IMR-90 (cell line): Measurements from ENCODE around the gene UNC50. TPM values are rescaled to one million over a fixed set of nuclear protein-coding genes. Genes with fewer than 3 reads are reported as not detected.

Experiments used
- ATAC-seq: fragments of 200-7000 bp; cut with Tn5 transposase; 2 replicates; pipeline ENCODE4 v1.9.1; 2020; ENCODE audit warnings: low read depth, mild to moderate bottlenecking, moderate library complexity
- BruUV-seq: library from RNA; stranded (reverse); fragments of 400-500 nt; replicated peaks from 2 replicates; lab custom pipeline; 2021; lab: Mats Ljungman, UMichigan
- CTCF ChIA-PET: fragments of 300-600 bp; formaldehyde crosslinking; extraction: SDS; loops from one replicate; lab custom pipeline; 2021; ENCODE audit warnings: antibody characterized with exemption; lab: Yijun Ruan, JAX
- POLR2A ChIA-PET: fragments of 300-600 bp; sonication (Branson Sonifier 250); formaldehyde crosslinking; loops from one replicate; lab custom pipeline; 2022; ENCODE audit warnings: antibody characterized with exemption; ENCODE audit not compliant: unreplicated experiment; lab: Charles Lee
- DNase-seq: peaks from one replicate; pipeline ENCODE4 v3.0.0; 2013
- H2AFZ ChIP-seq: replicated peaks from 2 replicates; pipeline ENCODE3; 2013; ENCODE audit warnings: low read length, mild to moderate bottlenecking; ENCODE audit not compliant: poor library complexity
- H2AK5ac ChIP-seq: 2 replicates; pipeline ENCODE4 v1.6.1; 2013; ENCODE audit warnings: low read depth, low read length, inconsistent platforms
- H2AK9ac ChIP-seq: replicated peaks from 2 replicates; pipeline ENCODE3; 2013; ENCODE audit warnings: mild to moderate bottlenecking, low read depth, low read length, moderate library complexity; ENCODE audit not compliant: poor library complexity
- H2BK120ac ChIP-seq: 2 replicates; pipeline ENCODE4 v1.6.1; 2013; ENCODE audit warnings: low read depth, low read length, inconsistent platforms
- H2BK15ac ChIP-seq: 3 replicates; pipeline ENCODE4 v1.6.1; 2013; ENCODE audit warnings: low read depth, low read length, inconsistent platforms
- H2BK20ac ChIP-seq: 2 replicates; pipeline ENCODE4 v1.6.1; 2013; ENCODE audit warnings: low read depth, mild to moderate bottlenecking, inconsistent platforms, low read length, moderate library complexity
- H2BK5ac ChIP-seq: 2 replicates; pipeline ENCODE4 v1.6.1; 2013; ENCODE audit warnings: mild to moderate bottlenecking, low read depth, low read length, inconsistent platforms; ENCODE audit not compliant: poor library complexity, severe bottlenecking
- H3K14ac ChIP-seq: replicated peaks from 2 replicates; pipeline ENCODE4 v1.6.1; 2013; ENCODE audit warnings: low read depth, low read length, inconsistent platforms
- H3K18ac ChIP-seq: 2 replicates; pipeline ENCODE4 v1.6.1; 2013; ENCODE audit warnings: low read depth, low read length, control low read depth
- H3K23ac ChIP-seq: 2 replicates; pipeline ENCODE4 v1.6.1; 2013; ENCODE audit warnings: low read depth, low read length, inconsistent platforms
- H3K27ac ChIP-seq: 2 replicates; pipeline ENCODE4 v1.5.1; 2013; ENCODE audit warnings: mild to moderate bottlenecking, control low read depth, low read length; ENCODE audit not compliant: insufficient read depth
- H3K27me3 ChIP-seq: 2 replicates; pipeline ENCODE4 v1.6.1; 2013; ENCODE audit warnings: low read length; ENCODE audit not compliant: control insufficient read depth, insufficient read depth
- H3K36me3 ChIP-seq: 2 replicates; pipeline ENCODE4 v1.6.1; 2013; ENCODE audit warnings: low read length, mixed read lengths; ENCODE audit not compliant: control insufficient read depth, insufficient read depth
- H3K4ac ChIP-seq: 2 replicates; pipeline ENCODE4 v1.6.1; 2013; ENCODE audit warnings: low read depth, low read length, inconsistent platforms
- H3K4me1 ChIP-seq: 2 replicates; pipeline ENCODE4 v1.6.1; 2013; ENCODE audit warnings: low read length, mixed read lengths; ENCODE audit not compliant: control insufficient read depth, insufficient read depth
- H3K4me2 ChIP-seq: 2 replicates; pipeline ENCODE4 v1.6.1; 2013; ENCODE audit warnings: low read depth, mild to moderate bottlenecking, control low read depth, low read length, moderate library complexity
- H3K4me3 ChIP-seq: 2 replicates; pipeline ENCODE4 v1.5.1; 2013; ENCODE audit warnings: low read depth, mild to moderate bottlenecking, control low read depth, low read length, moderate library complexity; ENCODE audit not compliant: insufficient read depth
- H3K56ac ChIP-seq: 2 replicates; pipeline ENCODE4 v1.6.1; 2013; ENCODE audit warnings: low read length, inconsistent platforms; ENCODE audit not compliant: insufficient read depth; ENCODE audit errors: extremely low read depth
- H3K79me1 ChIP-seq, 2 experiments: 2 replicates each; pipeline ENCODE4 v1.6.1; 2013; ENCODE audit warnings: low read length in 2 of 2, inconsistent platforms in 1 of 2, low read depth in 1 of 2
- H3K9ac ChIP-seq: 2 replicates; pipeline ENCODE4 v1.6.1; 2013; ENCODE audit warnings: low read depth, low read length, control low read depth
- H3K9me1 ChIP-seq: 2 replicates; pipeline ENCODE4 v1.6.1; 2013; ENCODE audit warnings: low read length, inconsistent platforms; ENCODE audit not compliant: insufficient read depth
- H3K9me3 ChIP-seq: 2 replicates; pipeline ENCODE4 v1.6.1; 2013; ENCODE audit warnings: low read length; ENCODE audit not compliant: control insufficient read depth, insufficient read depth
- H4K20me1 ChIP-seq: 2 replicates; pipeline ENCODE4 v1.6.1; 2013; ENCODE audit warnings: low read length, inconsistent platforms; ENCODE audit not compliant: insufficient read depth
- H4K5ac ChIP-seq: 2 replicates; pipeline ENCODE4 v1.6.1; 2013; ENCODE audit warnings: mild to moderate bottlenecking, low read depth, low read length, control low read depth
- H4K8ac ChIP-seq, 2 experiments: 2 replicates each; pipeline ENCODE4 v1.6.1; 2013; ENCODE audit warnings: low read depth in 2 of 2, low read length in 2 of 2, control low read depth in 1 of 2, inconsistent platforms in 1 of 2
- H4K91ac ChIP-seq: 2 replicates; pipeline ENCODE4 v1.6.1; 2013; ENCODE audit warnings: low read depth, low read length, inconsistent platforms; ENCODE audit not compliant: insufficient read depth
- BHLHE40 ChIP-seq: fragments of 150-350 bp; IDR thresholded peaks from 2 replicates; pipeline ENCODE4 v1.6.1; 2016; ENCODE audit warnings: mild to moderate bottlenecking, low read depth, low read length
- CEBPB ChIP-seq: IDR thresholded peaks from 2 replicates; pipeline ENCODE4 v1.6.1; 2012; ENCODE audit warnings: low read depth, low read length, improper control_type of control experiment
- RAD21 ChIP-seq: IDR thresholded peaks from 2 replicates; pipeline ENCODE4 v1.6.1; 2012; ENCODE audit warnings: low read length, improper control_type of control experiment
- USF2 ChIP-seq: fragments of 150-350 bp; IDR thresholded peaks from 2 replicates; pipeline ENCODE4 v1.6.1; 2017; ENCODE audit warnings: mild to moderate bottlenecking, antibody characterized with exemption, low read length, low read depth
- WGBS, 2 experiments: methylation state at CpG; one replicate each; pipeline versions ENCODE4 v1.1.5 to v1.1.7; 2013; ENCODE audit warnings: missing lambda C conversion rate in 2 of 2; ENCODE audit not compliant: insufficient read length in 1 of 2; ENCODE audit errors: extremely low coverage in 2 of 2; 5-methylcytosine and 5-hydroxymethylcytosine counted together
- dilution Hi-C: fragments of 300-500 bp; cut with HindIII; formaldehyde crosslinking; loops from one replicate; pipeline ENCODE4 v1.14.3; 2018; ENCODE audit warnings: low sequenced_read_pairs; ENCODE audit not compliant: unreplicated experiment
- in situ Hi-C: fragments of 300-500 bp; cut with MboI; formaldehyde crosslinking; loops from 3 replicates; pipeline ENCODE4 v1.14.3; 2019; ENCODE audit warnings: low sequenced_read_pairs, inconsistent platforms, mixed read lengths
- intact Hi-C: fragments of 100-400 bp; cut with micrococcal nuclease; formaldehyde crosslinking; loops from 2 replicates; pipeline ENCODE4 v1.10.0; 2022
- polyA plus RNA-seq, 3 experiments: library from polyadenylated mRNA; depleted of rRNA; stranded (reverse); fragments of >200 nt; gene quantifications; 2 replicates each; pipeline ENCODE4 v1.2.3, GENCODE V29; 2012; ENCODE audit warnings: low replicate concordance in 1 of 3
- total RNA-seq: library from RNA; depleted of rRNA; stranded (reverse); fragments of >200 nt; gene quantifications from 2 replicates; pipeline ENCODE4 v1.2.3, GENCODE V29; 2012

UNC50 gene
- total and polyA plus RNA-seq, 2 of the 4 experiments (the other 2 are of a cell fraction), result 18.3 to 34.1 TPM

GRCh38 chr2:98617149-98617548, 8.8 kb downstream of the UNC50 start:
- Histone ChIP-seq H2AK9ac (no peak overlapping the region), H3K27me3 (no peaks in the 10 kb centered on the region), H3K79me1 (peaks cover 10 to 20% of the 10 kb centered on the region in 2 experiments), H3K9ac (no peak overlapping the region), H4K8ac (no peak overlapping the region), H3K56ac (no peak overlapping the region), H3K23ac (no peak overlapping the region), H3K36me3 (peaks cover 28% of the 10 kb centered on the region), H2BK20ac (no peak overlapping the region), H2AK5ac (no peak overlapping the region), H4K5ac (no peak overlapping the region), H2BK120ac (no peak overlapping the region), H2BK15ac (no peak overlapping the region), H3K4me1 (no peaks in the 10 kb centered on the region), H3K4me3 (no peak overlapping the region), H3K9me1 (no peaks in the 10 kb centered on the region), H3K18ac (no peak overlapping the region), H3K27ac (no peak overlapping the region), H3K4ac (no peak overlapping the region), H2BK5ac (no peak overlapping the region), H4K91ac (no peak overlapping the region), H2AFZ (no peak overlapping the region), H3K14ac (no peak overlapping the region), H3K4me2 (no peak overlapping the region), H4K20me1 (0 out of 2 replicates have a peak, but pooled peaks cover 4% of the 10 kb centered on the region), H3K9me3 (no peaks in the 10 kb centered on the region)
- CTCF ChIA-PET, result no interaction called here
- no CpG with 5 or more reads among the region's 5 CpGs for WGBS, 2 experiments
- BruUV-seq, result no TSS peak
- no peak for DNase-seq
- POLR2A ChIA-PET, result no interaction called here
- ATAC-seq, result no peak
- in situ Hi-C loops, result no loop called here
- TF ChIP-seq RAD21 (no peak), CEBPB (no peak), USF2 (no peak), BHLHE40 (no peak)
- intact Hi-C loops, result no loop called here
- dilution Hi-C loops, result no loop called here
